ENCODE measurements around the gene B2M.

DNA sequence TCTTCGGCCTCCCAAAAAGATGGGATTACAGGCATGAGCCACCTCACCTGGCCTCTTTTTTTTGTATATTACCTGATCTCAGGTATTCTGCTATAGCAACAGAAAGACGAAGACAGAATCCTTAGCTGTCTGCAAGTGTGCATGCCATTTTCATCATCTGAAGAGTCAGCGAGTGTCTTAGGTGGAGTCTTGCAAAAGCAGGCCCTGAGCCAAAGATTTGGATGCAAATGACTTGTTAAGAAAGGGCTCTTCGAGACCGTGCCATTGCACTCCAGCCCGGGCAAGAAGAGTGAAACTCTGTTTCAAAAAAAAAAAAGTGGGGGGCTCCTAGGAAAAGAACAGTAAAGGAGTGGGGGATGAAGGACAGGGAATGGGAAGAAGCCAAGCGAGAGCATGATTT, 14.8 kb downstream of the B2M start:
- TF ChIP-seq, protein P1, sequence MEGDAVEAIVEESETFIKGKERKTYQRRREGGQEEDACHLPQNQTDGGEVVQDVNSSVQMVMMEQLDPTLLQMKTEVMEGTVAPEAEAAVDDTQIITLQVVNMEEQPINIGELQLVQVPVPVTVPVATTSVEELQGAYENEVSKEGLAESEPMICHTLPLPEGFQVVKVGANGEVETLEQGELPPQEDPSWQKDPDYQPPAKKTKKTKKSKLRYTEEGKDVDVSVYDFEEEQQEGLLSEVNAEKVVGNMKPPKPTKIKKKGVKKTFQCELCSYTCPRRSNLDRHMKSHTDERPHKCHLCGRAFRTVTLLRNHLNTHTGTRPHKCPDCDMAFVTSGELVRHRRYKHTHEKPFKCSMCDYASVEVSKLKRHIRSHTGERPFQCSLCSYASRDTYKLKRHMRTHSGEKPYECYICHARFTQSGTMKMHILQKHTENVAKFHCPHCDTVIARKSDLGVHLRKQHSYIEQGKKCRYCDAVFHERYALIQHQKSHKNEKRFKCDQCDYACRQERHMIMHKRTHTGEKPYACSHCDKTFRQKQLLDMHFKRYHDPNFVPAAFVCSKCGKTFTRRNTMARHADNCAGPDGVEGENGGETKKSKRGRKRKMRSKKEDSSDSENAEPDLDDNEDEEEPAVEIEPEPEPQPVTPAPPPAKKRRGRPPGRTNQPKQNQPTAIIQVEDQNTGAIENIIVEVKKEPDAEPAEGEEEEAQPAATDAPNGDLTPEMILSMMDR (IDR thresholded peaks at IDR 0.05), result no peak
- no peak for TF ChIP-seq POLR2AphosphoS5 (IDR thresholded peaks at IDR 0.05)

Measured in suprapubic skin (tissue), 3 donors.